Neuron (in vitro differentiated cells): ENCODE measurements around the gene ZNF101.
"Not testable (repeated sequence)": the region's sequence is repeated elsewhere in the genome, so short reads cannot be mapped to it uniquely, and the experiment has no call there.

Experiments
- H2AFZ ChIP-seq: one replicate; pipeline ENCODE4 v1.6.1; 2013; ENCODE audit warnings: low read depth, mild to moderate bottlenecking, inconsistent platforms, low read length, moderate library complexity
- H3K27me3 ChIP-seq: one replicate; pipeline ENCODE4 v1.6.1; 2013; ENCODE audit warnings: low read length; ENCODE audit not compliant: insufficient read depth
- H3K36me3 ChIP-seq: one replicate; pipeline ENCODE4 v1.6.1; 2013; ENCODE audit warnings: low read length; ENCODE audit not compliant: insufficient read depth
- H3K4me1 ChIP-seq: one replicate; pipeline ENCODE4 v1.6.1; 2013; ENCODE audit warnings: low read length; ENCODE audit not compliant: insufficient read depth
- H3K4me3 ChIP-seq: 2 replicates; pipeline ENCODE4 v1.5.1; 2013; ENCODE audit warnings: mild to moderate bottlenecking, low read length, moderate library complexity
- H3K9me3 ChIP-seq: one replicate; pipeline ENCODE4 v1.6.1; 2013; ENCODE audit warnings: low read length

Gene ZNF101

DNA sequence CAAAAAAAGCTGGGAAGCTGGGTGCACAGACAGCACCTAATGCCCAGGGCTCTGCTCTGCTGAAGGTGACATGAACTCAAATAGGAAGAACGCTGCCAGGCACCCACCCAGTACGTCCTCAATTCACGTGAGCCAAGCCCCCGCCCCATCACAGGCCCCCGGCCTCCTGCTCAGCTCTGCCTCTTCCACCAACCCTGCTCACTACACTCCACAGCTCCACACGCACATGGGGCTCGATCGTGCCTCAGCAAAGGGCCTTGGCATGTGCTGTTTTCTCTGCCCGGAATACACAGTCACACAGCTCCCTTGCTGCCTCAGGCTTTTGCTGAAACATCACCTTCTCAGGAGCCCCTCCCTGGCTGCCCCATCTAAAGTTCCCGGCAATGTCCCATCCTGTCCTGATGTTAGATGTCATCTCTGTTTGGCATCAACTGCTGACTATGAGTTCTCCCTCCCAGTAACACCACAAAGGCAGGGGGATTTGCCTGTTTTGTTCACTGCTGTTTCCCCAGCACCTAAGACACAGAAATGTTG lies 7.4 kb upstream of the ZNF101 start:
- no peaks in the 10 kb centered on the region for H3K9me3 ChIP-seq
- peaks cover 17% of the 10 kb centered on the region for H3K4me1 ChIP-seq
- no peaks in the 10 kb centered on the region for H3K27me3 ChIP-seq
- H3K36me3 ChIP-seq, result peaks cover 41% of the 10 kb centered on the region
- H2AFZ ChIP-seq, result no peak overlapping the region
- no peak overlapping the region for H3K4me3 ChIP-seq

DNA sequence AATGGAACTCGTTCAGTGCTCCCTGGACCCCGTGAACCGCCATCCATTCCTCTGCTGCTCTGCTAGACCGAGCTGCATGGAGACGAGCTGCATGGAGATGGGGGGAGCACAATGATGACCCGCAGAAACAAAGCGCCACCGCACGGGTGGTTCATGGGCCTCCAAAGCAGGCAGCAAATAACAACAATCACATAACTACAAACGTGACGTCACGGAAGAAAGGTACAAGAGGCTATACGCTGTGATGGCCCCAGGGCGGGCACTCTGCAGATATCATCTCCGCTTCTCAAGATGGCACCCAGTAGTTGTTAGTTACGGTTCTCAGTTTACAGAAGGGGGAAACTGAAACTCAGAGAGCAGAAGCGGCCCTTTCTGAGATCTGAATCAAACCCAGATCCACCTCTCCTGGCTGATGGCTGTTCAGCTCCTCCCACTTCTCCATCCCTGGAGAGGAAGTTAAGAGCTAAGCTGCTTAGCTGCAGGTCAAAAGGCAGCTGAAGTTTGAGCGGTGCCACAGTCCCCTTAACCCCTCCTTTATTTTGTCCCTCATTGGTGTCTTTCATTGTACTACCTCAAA lies 6.9 kb upstream of the ZNF101 start:
- Histone ChIP-seq H3K4me3 (peak overlapping the region; percentile 8), H3K9me3 (no peaks in the 10 kb centered on the region), H2AFZ (no peak overlapping the region), H3K36me3 (peaks cover 36% of the 10 kb centered on the region), H3K27me3 (no peaks in the 10 kb centered on the region), H3K4me1 (peaks cover 17% of the 10 kb centered on the region)

- Histone ChIP-seq H3K36me3 (peaks cover 30% of the 10 kb centered on the region), H2AFZ (no peak overlapping the region), H3K4me1 (peaks cover 17% of the 10 kb centered on the region), H3K4me3 (peak overlapping the region; percentile 83), H3K27me3 (no peaks in the 10 kb centered on the region), H3K9me3 (no peaks in the 10 kb centered on the region)
Observed at GRCh38 chr19:19662344-19662743, 6.3 kb upstream of the ZNF101 start.

DNA sequence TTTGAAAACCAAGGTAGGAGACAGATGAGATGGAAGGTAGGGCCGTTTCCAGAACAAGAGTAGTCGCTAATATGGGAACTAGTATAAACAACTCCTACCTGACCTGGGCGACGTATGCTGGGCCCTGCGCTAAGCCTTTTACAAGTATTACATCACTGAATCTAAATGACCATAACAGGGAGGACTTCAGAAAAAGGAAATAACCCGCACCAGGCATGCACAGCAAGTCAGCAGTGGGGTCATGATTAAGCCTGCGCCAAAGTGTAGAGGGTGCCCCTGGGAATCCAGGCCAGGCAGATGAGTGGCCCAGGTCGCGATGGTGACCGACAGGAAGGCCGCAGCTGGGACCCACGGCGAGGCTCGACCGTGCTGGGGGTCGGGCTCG lies 5.8 kb upstream of the ZNF101 start:
- Histone ChIP-seq H3K27me3 (no peaks in the 10 kb centered on the region), H3K9me3 (no peaks in the 10 kb centered on the region), H2AFZ (peak overlapping the region; percentile 77), H3K4me3 (peak overlapping the region; percentile 83), H3K4me1 (peaks cover 17% of the 10 kb centered on the region), H3K36me3 (peaks cover 26% of the 10 kb centered on the region)

DNA sequence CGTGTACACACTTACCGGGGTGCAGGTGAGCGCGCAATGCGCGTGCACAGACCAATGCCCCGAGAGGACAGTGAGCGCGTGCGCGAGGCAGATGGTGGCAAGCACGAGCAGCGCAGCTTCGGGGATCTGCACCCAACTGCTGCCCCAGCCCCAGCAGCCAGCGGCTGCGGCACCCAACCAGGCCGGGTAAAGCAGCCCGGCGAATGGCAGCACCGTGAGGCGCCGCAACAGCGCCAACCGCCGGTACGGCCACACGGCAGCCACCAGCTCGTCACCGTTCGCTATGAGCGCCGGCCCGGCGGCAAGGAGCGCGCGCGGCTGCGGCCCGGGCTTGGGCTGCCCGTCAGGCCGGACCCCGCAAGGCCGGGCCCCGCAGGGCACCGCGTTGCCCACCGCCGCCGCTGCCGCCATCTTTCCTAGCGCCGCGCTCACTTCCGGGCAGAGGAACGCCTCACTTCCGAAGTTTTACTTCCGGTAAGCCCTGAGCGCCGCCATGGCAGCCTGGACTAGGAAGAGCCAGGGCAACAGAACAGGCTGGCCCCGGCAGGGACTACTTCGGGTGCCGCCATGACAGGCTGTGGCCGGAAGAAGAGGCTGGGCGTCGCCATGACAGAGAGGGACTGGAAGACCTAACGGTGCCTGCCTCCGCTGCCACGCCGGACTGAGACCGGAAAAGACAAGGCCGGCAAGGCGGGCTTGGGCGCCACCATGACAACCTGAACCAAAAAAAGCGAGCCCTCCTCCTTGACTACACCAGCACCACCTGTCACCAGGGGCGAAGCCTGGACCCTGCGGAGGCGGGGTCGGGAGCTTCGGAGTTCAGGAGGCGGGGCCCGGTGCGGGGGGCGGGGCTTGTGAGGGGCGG lies 5.2 kb upstream of the ZNF101 start, which contains the start of gene ATP13A1:
Gene ATP13A1, minus strand, starts transcription at position 421 of the 865 bp plus-strand sequence. Its CDS starts 10 bp downstream, at position 411.
- Histone ChIP-seq H3K9me3 (no peaks in the 10 kb centered on the region), H3K4me1 (peaks cover 22% of the 10 kb centered on the region), H3K36me3 (peaks cover 21% of the 10 kb centered on the region), H2AFZ (peak within 1 kb of the TSS; percentile 77), H3K27me3 (no peaks in the 10 kb centered on the region), H3K4me3 (peak within 1 kb of the TSS; percentile 83)

- H3K36me3 ChIP-seq, H2AFZ ChIP-seq, H3K4me3 ChIP-seq, H3K9me3 ChIP-seq, H3K27me3 ChIP-seq: not testable (repeated sequence)
- H3K4me1 ChIP-seq, result peaks cover 28% of the 10 kb centered on the region
Observed at GRCh38 chr19:19665420-19665948, 3.2 kb upstream of the ZNF101 start.

DNA sequence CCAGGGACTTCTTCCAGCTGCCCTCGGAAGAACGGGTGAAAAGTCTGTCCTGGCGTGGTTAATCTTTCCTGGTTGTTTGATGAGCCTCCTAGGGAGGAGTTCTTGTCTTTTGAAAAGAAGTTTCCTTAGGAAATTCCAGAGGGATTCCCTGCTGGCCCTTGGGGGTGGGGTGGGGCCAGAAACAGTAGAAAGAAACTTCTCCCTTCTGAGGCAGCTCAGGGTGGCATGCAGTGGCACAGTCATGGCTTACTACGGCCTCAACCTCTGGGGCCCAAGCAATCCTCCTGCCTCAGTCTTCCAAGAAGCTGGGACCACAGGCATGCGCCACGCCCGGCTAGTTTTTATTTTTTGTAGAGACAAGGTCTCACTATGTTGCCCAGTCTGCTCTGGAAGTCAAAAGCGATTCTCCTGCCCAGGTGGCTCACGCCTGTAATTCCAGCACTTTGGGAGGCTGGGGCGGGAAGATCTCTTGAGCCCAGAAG lies 1.5 kb downstream of the ZNF101 start:
- H3K9me3 ChIP-seq, result peaks cover 16% of the 10 kb centered on the region
- peaks cover 11% of the 10 kb centered on the region for H3K4me1 ChIP-seq
- peaks cover 21% of the 10 kb centered on the region for H3K36me3 ChIP-seq
- H2AFZ ChIP-seq, result no peak overlapping the region
- H3K4me3 ChIP-seq, result peak overlapping the region; percentile 53
- no peaks in the 10 kb centered on the region for H3K27me3 ChIP-seq

GRCh38 chr19:19672816-19673215 lies 4.2 kb downstream of the ZNF101 start:
- peaks cover 42% of the 10 kb centered on the region for H3K36me3 ChIP-seq
- peaks cover 32% of the 10 kb centered on the region for H3K9me3 ChIP-seq
- no peak overlapping the region for H3K4me3 ChIP-seq
- no peak overlapping the region for H2AFZ ChIP-seq
- H3K27me3 ChIP-seq, result no peaks in the 10 kb centered on the region
- peaks cover 11% of the 10 kb centered on the region for H3K4me1 ChIP-seq

- no peak overlapping the region for H2AFZ ChIP-seq
- no peaks in the 10 kb centered on the region for H3K27me3 ChIP-seq
- H3K9me3 ChIP-seq, result peaks cover 47% of the 10 kb centered on the region
- H3K4me3 ChIP-seq, result no peak overlapping the region
- H3K36me3 ChIP-seq, result peaks cover 57% of the 10 kb centered on the region
- H3K4me1 ChIP-seq, result peaks cover 5% of the 10 kb centered on the region
Observed at GRCh38 chr19:19674315-19674714, 5.7 kb downstream of the ZNF101 start.

DNA sequence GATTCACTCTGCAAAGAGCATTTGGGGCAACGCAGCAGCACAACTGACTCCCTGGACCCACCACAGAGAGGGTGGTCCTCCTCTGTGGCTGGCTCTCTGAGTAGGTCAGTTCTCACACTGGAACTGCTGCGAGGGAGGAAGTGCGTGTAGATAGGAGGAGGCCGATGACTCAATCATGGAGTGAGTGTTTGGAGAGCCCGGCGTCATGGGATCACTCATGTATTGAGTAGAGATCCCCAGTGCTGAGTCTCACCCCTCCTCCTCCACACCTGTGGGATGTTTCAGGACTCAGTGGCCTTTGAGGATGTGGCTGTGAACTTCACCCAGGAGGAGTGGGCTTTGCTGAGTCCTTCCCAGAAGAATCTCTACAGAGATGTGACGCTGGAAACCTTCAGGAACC lies 8.9 kb downstream of the ZNF101 start:
- no peaks in the 10 kb centered on the region for H3K4me1 ChIP-seq
- no peak overlapping the region for H3K4me3 ChIP-seq
- H3K9me3 ChIP-seq, result peaks cover 62% of the 10 kb centered on the region
- H3K27me3 ChIP-seq, result no peaks in the 10 kb centered on the region
- H2AFZ ChIP-seq, result no peak overlapping the region
- H3K36me3 ChIP-seq, result peaks cover 68% of the 10 kb centered on the region

DNA sequence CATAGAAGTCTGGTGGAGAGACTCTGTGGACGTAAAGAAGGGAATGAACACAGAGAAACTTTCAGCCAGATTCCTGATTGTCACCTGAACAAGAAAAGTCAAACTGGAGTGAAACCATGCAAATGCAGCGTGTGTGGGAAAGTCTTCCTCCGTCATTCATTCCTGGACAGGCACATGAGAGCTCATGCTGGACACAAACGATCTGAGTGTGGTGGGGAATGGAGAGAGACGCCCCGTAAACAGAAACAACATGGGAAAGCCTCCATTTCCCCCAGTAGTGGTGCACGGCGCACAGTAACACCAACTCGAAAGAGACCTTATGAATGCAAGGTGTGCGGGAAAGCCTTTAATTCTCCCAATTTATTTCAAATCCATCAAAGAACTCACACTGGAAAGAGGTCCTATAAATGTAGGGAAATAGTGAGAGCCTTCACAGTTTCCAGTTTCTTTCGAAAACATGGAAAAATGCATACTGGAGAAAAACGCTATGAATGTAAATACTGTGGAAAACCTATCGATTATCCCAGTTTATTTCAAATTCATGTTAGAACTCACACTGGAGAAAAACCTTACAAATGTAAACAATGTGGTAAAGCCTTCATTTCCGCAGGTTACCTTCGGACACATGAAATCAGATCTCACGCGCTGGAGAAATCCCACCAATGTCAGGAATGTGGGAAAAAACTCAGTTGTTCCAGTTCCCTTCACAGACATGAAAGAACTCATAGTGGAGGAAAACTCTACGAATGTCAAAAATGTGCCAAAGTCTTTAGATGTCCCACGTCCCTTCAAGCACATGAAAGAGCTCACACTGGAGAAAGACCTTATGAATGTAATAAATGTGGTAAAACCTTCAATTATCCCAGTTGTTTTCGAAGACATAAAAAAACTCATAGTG lies 10.8 kb downstream of the ZNF101 start:
- H3K27me3 ChIP-seq, result no peaks in the 10 kb centered on the region
- H3K9me3 ChIP-seq, result peaks cover 57% of the 10 kb centered on the region
- peaks cover 62% of the 10 kb centered on the region for H3K36me3 ChIP-seq
- no peak overlapping the region for H3K4me3 ChIP-seq
- H3K4me1 ChIP-seq, result no peaks in the 10 kb centered on the region
- no peak overlapping the region for H2AFZ ChIP-seq

DNA sequence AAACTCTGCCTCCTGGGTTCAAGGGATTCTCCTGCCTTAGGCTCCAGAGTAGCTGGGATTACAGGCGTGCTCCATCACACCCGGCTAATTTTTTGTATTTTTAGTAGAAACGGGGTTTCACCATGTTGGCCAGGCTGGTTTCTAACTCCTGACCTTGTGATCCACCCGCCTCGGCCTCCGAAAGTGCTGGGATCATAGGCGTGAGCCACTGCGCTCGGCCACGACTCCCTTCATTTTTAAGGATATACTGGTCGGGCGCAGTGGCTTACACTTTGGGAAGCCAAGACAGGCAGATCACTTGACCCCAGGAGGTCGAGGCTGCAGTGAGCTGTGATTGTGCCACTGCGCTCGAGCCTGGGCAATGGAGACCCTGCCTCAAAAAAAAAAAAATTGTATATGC lies 17.5 kb downstream of the ZNF101 start:
- H3K36me3 ChIP-seq, result peaks cover 11% of the 10 kb centered on the region
- not testable (repeated sequence) for H3K4me3 ChIP-seq, H3K4me1 ChIP-seq, H2AFZ ChIP-seq, H3K9me3 ChIP-seq, H3K27me3 ChIP-seq
